Caco-2 (cell line): ENCODE results near the gene PRPF31. TPM values are rescaled to one million over a fixed set of nuclear protein-coding genes. Genes with fewer than 3 reads are reported as not detected.

Experiments
- BruUV-seq: library from RNA; stranded (reverse); fragments of 400-500 nt; replicated peaks from 2 replicates; lab custom pipeline; 2021; lab: Mats Ljungman, UMichigan
- CTCF ChIA-PET: fragments of 300-600 bp; sonication (Branson Sonifier 250); formaldehyde crosslinking; loops from one replicate; lab custom pipeline; 2022; ENCODE audit warnings: antibody characterized with exemption; lab: Charles Lee
- POLR2A ChIA-PET: fragments of 300-600 bp; sonication (Branson Sonifier 250); formaldehyde crosslinking; loops from one replicate; lab custom pipeline; 2022; ENCODE audit warnings: antibody characterized with exemption; lab: Charles Lee
- DNase-seq, 2 experiments: peaks; one replicate each; pipeline versions ENCODE4 v3.0.0 to v3.0.0-alpha.2; 2020 to 2022
- H3K27me3 ChIP-seq: replicated peaks from 2 replicates; pipeline ENCODE4 v1.6.0; 2011; ENCODE audit warnings: low read length; ENCODE audit not compliant: control insufficient read depth, insufficient read depth
- H3K36me3 ChIP-seq: 2 replicates; pipeline ENCODE4 v1.5.1; 2011; ENCODE audit warnings: low read length; ENCODE audit not compliant: control insufficient read depth, insufficient read depth
- H3K4me1 ChIP-seq: fragments of 250-450 bp; sonication (Bioruptor Pico); 2 replicates; pipeline ENCODE4 v1.5.1; 2020; ENCODE audit warnings: mild to moderate bottlenecking
- H3K4me3 ChIP-seq: 2 replicates; pipeline ENCODE4 v1.5.1; 2011; ENCODE audit warnings: low read depth, mild to moderate bottlenecking, control low read depth, low read length
- H3K9me3 ChIP-seq: fragments of 250-450 bp; sonication (Bioruptor Pico); 2 replicates; pipeline ENCODE4 v1.5.1; 2020; ENCODE audit warnings: mild to moderate bottlenecking, moderate library complexity
- H3K27ac Mint-ChIP-seq: one replicate; pipeline ENCODE4 v1.8.0; 2022; ENCODE audit warnings: mixed read lengths; ENCODE audit not compliant: unreplicated experiment
- H3K27me3 Mint-ChIP-seq: one replicate; pipeline ENCODE4 v1.8.0; 2022; ENCODE audit warnings: mixed read lengths; ENCODE audit not compliant: insufficient read depth, unreplicated experiment
- H3K36me3 Mint-ChIP-seq: one replicate; pipeline ENCODE4 v1.8.0; 2022; ENCODE audit warnings: mild to moderate bottlenecking, mixed read lengths; ENCODE audit not compliant: insufficient read depth, unreplicated experiment
- H3K4me1 Mint-ChIP-seq: one replicate; pipeline ENCODE4 v1.8.0; 2022; ENCODE audit warnings: low read depth, mixed read lengths; ENCODE audit not compliant: unreplicated experiment
- H3K4me3 Mint-ChIP-seq: one replicate; pipeline ENCODE4 v1.8.0; 2022; ENCODE audit warnings: mild to moderate bottlenecking, moderate library complexity, mixed read lengths; ENCODE audit not compliant: unreplicated experiment
- H3K9me3 Mint-ChIP-seq: one replicate; pipeline ENCODE4 v1.8.0; 2022; ENCODE audit warnings: mixed read lengths; ENCODE audit not compliant: unreplicated experiment
- intact Hi-C: fragments of 100-400 bp; cut with micrococcal nuclease; formaldehyde crosslinking; loops from one replicate; pipeline ENCODE4 v1.10.0; 2022; ENCODE audit not compliant: unreplicated experiment
- total RNA-seq: library from RNA; stranded (reverse); gene quantifications from 2 replicates; pipeline ENCODE4 v1.2.3, GENCODE V29; 2022
- TF ChIP-seq, protein P1 (sequence below), 2 experiments: fragments of 200-600 bp in 1 of 2; IDR thresholded peaks; 1 replicate in 1 of 2; 2 replicates in 1 of 2; pipeline versions ENCODE4 v1.5.1 to v1.8.0; 2011 to 2022; ENCODE audit warnings: antibody characterized with exemption in 1 of 2, control low read depth in 1 of 2, inconsistent platforms in 1 of 2, low read depth in 1 of 2, low read length in 1 of 2, mild to moderate bottlenecking in 1 of 2, moderate library complexity in 1 of 2; ENCODE audit not compliant: insufficient read depth in 1 of 2, severe bottlenecking in 1 of 2, unreplicated experiment in 1 of 2

The PRPF31 gene
- total RNA-seq, 1 experiment from 2014 or later = 99.0 TPM

DNA sequence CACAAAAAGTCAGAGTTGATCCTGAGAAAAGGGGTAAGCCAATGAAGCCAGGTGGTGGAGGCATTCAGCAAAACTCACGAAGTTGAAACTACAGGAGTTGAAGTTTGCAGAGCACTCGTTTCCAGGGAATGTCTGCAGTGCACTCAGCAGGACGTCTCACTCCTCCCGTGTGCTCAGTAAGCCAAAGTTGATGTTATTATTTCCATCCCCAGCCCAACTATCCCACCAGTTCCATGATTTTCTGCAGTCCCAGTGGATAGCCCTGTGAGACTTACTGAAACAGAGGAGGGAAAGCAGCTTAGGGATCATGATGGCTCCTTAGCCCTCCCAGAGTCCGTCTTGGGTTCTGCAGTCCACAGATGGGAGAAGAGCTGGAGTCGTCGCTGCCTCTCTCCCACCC lies 34.5 kb upstream of the PRPF31 start, which contains the start of gene TARM1:
Gene TARM1 (minus strand): TSS at position 334 of the 400 bp plus-strand sequence. CDS start 25 bp downstream, at position 309.
- Mint-ChIP-seq H3K9me3 (peaks cover 29% of the 10 kb centered on the region), H3K27ac (no peak within 1 kb of the TSS), H3K36me3 (no peaks in the 10 kb centered on the region), H3K4me3 (no peak within 1 kb of the TSS), H3K4me1 (no peaks in the 10 kb centered on the region), H3K27me3 (peaks cover 2% of the 10 kb centered on the region)
- Histone ChIP-seq H3K4me1 (no peaks in the 10 kb centered on the region), H3K4me3 (no peak within 1 kb of the TSS), H3K27me3 (no peaks in the 10 kb centered on the region), H3K9me3 (peaks cover 23% of the 10 kb centered on the region), H3K36me3 (no peaks in the 10 kb centered on the region)
- TF ChIP-seq, protein P1, sequence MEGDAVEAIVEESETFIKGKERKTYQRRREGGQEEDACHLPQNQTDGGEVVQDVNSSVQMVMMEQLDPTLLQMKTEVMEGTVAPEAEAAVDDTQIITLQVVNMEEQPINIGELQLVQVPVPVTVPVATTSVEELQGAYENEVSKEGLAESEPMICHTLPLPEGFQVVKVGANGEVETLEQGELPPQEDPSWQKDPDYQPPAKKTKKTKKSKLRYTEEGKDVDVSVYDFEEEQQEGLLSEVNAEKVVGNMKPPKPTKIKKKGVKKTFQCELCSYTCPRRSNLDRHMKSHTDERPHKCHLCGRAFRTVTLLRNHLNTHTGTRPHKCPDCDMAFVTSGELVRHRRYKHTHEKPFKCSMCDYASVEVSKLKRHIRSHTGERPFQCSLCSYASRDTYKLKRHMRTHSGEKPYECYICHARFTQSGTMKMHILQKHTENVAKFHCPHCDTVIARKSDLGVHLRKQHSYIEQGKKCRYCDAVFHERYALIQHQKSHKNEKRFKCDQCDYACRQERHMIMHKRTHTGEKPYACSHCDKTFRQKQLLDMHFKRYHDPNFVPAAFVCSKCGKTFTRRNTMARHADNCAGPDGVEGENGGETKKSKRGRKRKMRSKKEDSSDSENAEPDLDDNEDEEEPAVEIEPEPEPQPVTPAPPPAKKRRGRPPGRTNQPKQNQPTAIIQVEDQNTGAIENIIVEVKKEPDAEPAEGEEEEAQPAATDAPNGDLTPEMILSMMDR (IDR thresholded peaks at IDR 0.05; ENCODE audit: insufficient read depth in 1 of 2, low read depth in 1 of 2, low read length in 1 of 2, severe bottlenecking in 1 of 2, unreplicated experiment in 1 of 2) = no peak
- intact Hi-C loops = no loop called here
- ChIA-PET POLR2A (no interaction called here), CTCF (interaction anchor here (0.9 kb wide), 1 partner anchor 54 kb away, joined by 3 read pairs; no protein-coding TSS in a partner anchor)
- BruUV-seq = no TSS peak
- DNase-seq = no peak

DNA sequence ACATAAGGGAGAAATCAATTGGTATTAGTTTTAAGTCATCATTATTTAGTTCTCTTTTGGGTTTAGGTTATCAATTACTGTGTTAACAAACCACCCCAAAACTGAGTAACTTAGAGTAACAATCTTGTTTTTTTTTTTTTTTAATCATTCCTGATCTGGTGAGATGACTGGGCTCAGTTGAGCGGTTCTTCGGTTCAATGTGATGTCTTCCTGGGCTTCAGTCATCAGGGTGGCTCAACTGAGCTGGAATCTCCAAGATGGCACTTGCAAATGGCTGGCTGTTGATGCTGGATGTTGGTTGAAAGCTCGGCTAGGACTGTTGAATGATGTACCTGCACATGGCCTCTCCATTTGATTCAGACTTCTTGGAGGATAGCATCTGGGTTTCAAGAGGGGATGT lies 31.1 kb upstream of the PRPF31 start:
- H3K27me3 Mint-ChIP-seq = peaks cover 2% of the 10 kb centered on the region
- CTCF ChIA-PET = no interaction called here
- H3K4me3 Mint-ChIP-seq = no peak overlapping the region
- no peaks in the 10 kb centered on the region for H3K36me3 ChIP-seq
- POLR2A ChIA-PET = no interaction called here
- BruUV-seq = no TSS peak
- H3K9me3 Mint-ChIP-seq = peaks cover 20% of the 10 kb centered on the region
- no peaks in the 10 kb centered on the region for H3K4me1 ChIP-seq
- H3K4me3 ChIP-seq = no peak overlapping the region
- H3K27me3 ChIP-seq = no peaks in the 10 kb centered on the region
- no peak overlapping the region for H3K27ac Mint-ChIP-seq
- peaks cover 23% of the 10 kb centered on the region for H3K9me3 ChIP-seq
- TF ChIP-seq, protein P1 (IDR thresholded peaks at IDR 0.05; ENCODE audit: insufficient read depth in 1 of 2, low read depth in 1 of 2, low read length in 1 of 2, severe bottlenecking in 1 of 2, unreplicated experiment in 1 of 2) = no peak
- DNase-seq = no peak
- H3K4me1 Mint-ChIP-seq = no peaks in the 10 kb centered on the region
- no peaks in the 10 kb centered on the region for H3K36me3 Mint-ChIP-seq
- intact Hi-C loops = no loop called here

DNA sequence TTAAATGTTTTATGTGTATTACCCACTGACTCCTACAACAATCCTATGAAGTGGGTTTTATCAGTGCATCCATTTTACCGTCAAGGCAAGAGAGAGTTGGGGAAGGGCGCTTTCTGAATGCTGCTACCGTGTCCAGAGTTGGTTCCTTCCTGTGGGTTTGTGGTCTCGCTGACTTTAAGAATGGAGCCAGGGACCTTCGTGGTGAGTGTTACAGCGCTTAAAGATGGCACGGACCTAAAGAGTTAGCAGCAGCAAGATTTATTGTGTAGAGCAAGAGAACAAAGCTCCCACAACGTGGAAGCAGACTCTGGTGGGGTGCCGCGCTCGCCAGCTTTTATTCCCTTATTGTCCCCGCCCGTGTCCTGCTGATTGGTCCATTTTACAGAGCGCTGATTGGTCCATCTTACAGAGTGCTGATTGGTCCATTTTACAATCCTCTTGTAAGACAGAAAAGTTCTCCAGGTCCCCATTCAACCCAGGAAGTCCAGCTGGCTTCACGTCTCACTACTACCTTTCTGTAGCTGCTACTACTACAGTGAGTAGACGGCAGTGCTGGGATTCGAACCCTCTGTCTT lies 21.0 kb upstream of the PRPF31 start:
- no peaks in the 10 kb centered on the region; the same call in 1 of the 2 replicates for H3K9me3 ChIP-seq
- no TSS peak for BruUV-seq
- TF ChIP-seq, protein P1 (IDR thresholded peaks at IDR 0.05; ENCODE audit: insufficient read depth in 1 of 2, low read depth in 1 of 2, low read length in 1 of 2, severe bottlenecking in 1 of 2, unreplicated experiment in 1 of 2) = no peak
- H3K4me1 ChIP-seq = peaks cover 13% of the 10 kb centered on the region
- H3K27me3 ChIP-seq = no peaks in the 10 kb centered on the region
- H3K27ac Mint-ChIP-seq = no peak overlapping the region
- ChIA-PET POLR2A (no interaction called here), CTCF (no interaction called here)
- DNase-seq = no peak
- H3K36me3 Mint-ChIP-seq = no peaks in the 10 kb centered on the region
- H3K4me3 ChIP-seq = no peak overlapping the region
- no peak overlapping the region for H3K4me3 Mint-ChIP-seq
- H3K4me1 Mint-ChIP-seq = peaks cover 7% of the 10 kb centered on the region
- no peaks in the 10 kb centered on the region for H3K36me3 ChIP-seq
- peaks cover 7% of the 10 kb centered on the region for H3K27me3 Mint-ChIP-seq
- peaks cover 9% of the 10 kb centered on the region for H3K9me3 Mint-ChIP-seq
- intact Hi-C loops = no loop called here
